HepG2 (cell line): ENCODE measurements around the gene TRAPPC5. TPM values are rescaled to one million over a fixed set of nuclear protein-coding genes. Genes with fewer than 3 reads are reported as not detected.

Experiments
- ATAC-seq: fragments of 200-7000 bp; cut with Tn5 transposase; 3 replicates; pipeline ENCODE4 v1.9.1; 2020; ENCODE audit warnings: mild to moderate bottlenecking, moderate library complexity
- BruUV-seq: library from RNA; stranded (reverse); fragments of 400-500 nt; replicated peaks from 2 replicates; lab custom pipeline; 2021; lab: Mats Ljungman, UMichigan
- CTCF ChIA-PET: fragments of 300-600 bp; formaldehyde crosslinking; extraction: SDS; loops from one replicate; lab custom pipeline; 2021; ENCODE audit warnings: low total read pairs, inconsistent platforms, low intra/inter-chr PET ratio; lab: Yijun Ruan, JAX
- POLR2A ChIA-PET: fragments of 350-600 bp; sonication (Branson Sonifier 250); formaldehyde crosslinking; loops from one replicate; lab custom pipeline; 2020; ENCODE audit warnings: antibody characterized with exemption, inconsistent platforms; lab: Yijun Ruan, JAX
- DNase-seq: peaks from one replicate; pipeline ENCODE4 v3.0.0-alpha.2; 2015; ENCODE audit warnings: low spot score
- FAIRE-seq: peaks from 3 replicates; lab custom pipeline; 2011; peaks lifted over from hg19 to GRCh38; lab: Jason Lieb, UNC
- H2AFZ ChIP-seq: one replicate; pipeline ENCODE4 v1.6.1; 2011; ENCODE audit warnings: low read length, inconsistent platforms
- H3K27ac ChIP-seq: fragments of 300-600 bp; 3 replicates; pipeline ENCODE4 v1.8.0; 2011; ENCODE audit warnings: mixed run types, mild to moderate bottlenecking, mixed read lengths, low read length, inconsistent platforms; ENCODE audit not compliant: insufficient read depth; ENCODE audit errors: extremely low read length
- H3K27me3 ChIP-seq, 2 experiments: fragments of 200-600 bp in 1 of 2; 2 replicates in 1 of 2; 3 replicates in 1 of 2; pipeline versions ENCODE4 v1.6.0 to v1.8.0; 2011; ENCODE audit warnings: low read length in 2 of 2, mild to moderate bottlenecking in 2 of 2, moderate library complexity in 2 of 2, inconsistent platforms in 1 of 2; ENCODE audit not compliant: insufficient read depth in 2 of 2, control insufficient read depth in 1 of 2
- H3K36me3 ChIP-seq, 2 experiments: fragments of 200-600 bp in 1 of 2; replicated peaks in 1 of 2; 2 replicates in 1 of 2; 3 replicates in 1 of 2; pipeline versions ENCODE4 v1.5.1 to v1.8.0; 2011; ENCODE audit warnings: low read length in 2 of 2, inconsistent platforms in 1 of 2; ENCODE audit not compliant: insufficient read depth in 2 of 2, control insufficient read depth in 1 of 2
- H3K4me1 ChIP-seq: 2 replicates; pipeline ENCODE4 v1.5.1; 2012; ENCODE audit warnings: low read length, inconsistent platforms; ENCODE audit not compliant: insufficient read depth
- H3K4me2 ChIP-seq: 2 replicates; pipeline ENCODE4 v1.6.0; 2011; ENCODE audit warnings: low read depth, low read length, inconsistent platforms
- H3K4me3 ChIP-seq, 3 experiments: fragments of 200-600 bp in 1 of 3; sonication (generic), shearing (Covaris generic) in 1 of 3; replicated peaks in 1 of 3; 2 replicates each; pipeline ENCODE4 v1.5.1; 2011 to 2016; ENCODE audit warnings: low read length in 3 of 3, inconsistent platforms in 2 of 3, low read depth in 2 of 3, mild to moderate bottlenecking in 2 of 3, control low read depth in 1 of 3, mixed read lengths in 1 of 3; ENCODE audit not compliant: insufficient read depth in 1 of 3
- H3K79me2 ChIP-seq: one replicate; pipeline ENCODE4 v1.6.1; 2011; ENCODE audit warnings: low read length, inconsistent platforms; ENCODE audit not compliant: insufficient read depth
- H3K9ac ChIP-seq: 2 replicates; pipeline ENCODE4 v1.6.0; 2011; ENCODE audit warnings: mild to moderate bottlenecking, low read depth, low read length, inconsistent platforms; ENCODE audit not compliant: insufficient read depth
- H3K9me3 ChIP-seq: 2 replicates; pipeline ENCODE4 v1.5.1; 2012; ENCODE audit warnings: mild to moderate bottlenecking, low read length
- H4K20me1 ChIP-seq: 2 replicates; pipeline ENCODE4 v1.6.0; 2011; ENCODE audit warnings: inconsistent platforms, mild to moderate bottlenecking, low read length, moderate library complexity; ENCODE audit not compliant: insufficient read depth
- CEBPB ChIP-seq: IDR thresholded peaks from 2 replicates; pipeline ENCODE4 v1.6.1; 2011; ENCODE audit warnings: low read depth, low read length, improper control_type of control experiment, borderline replicate concordance
- CREB1 ChIP-seq, 2 experiments: fragments of 450-650 bp in 1 of 2; IDR thresholded peaks; 2 replicates each; pipeline ENCODE4 v1.6.1; 2016 to 2017; ENCODE audit warnings: control low read depth in 1 of 2, mild to moderate bottlenecking in 1 of 2, missing compliant biosample characterization in 1 of 2, missing genetic modification characterization in 1 of 2
- GATAD2A ChIP-seq: IDR thresholded peaks from 2 replicates; pipeline ENCODE4 v1.6.1; 2016
- NR2F1 ChIP-seq, 2 experiments: fragments of 450-650 bp in 1 of 2; formaldehyde crosslinking in 1 of 2; IDR thresholded peaks; 2 replicates each; pipeline versions ENCODE4 v1.5.0 to v1.6.1; 2016 to 2020; ENCODE audit warnings: mild to moderate bottlenecking in 1 of 2, missing compliant biosample characterization in 1 of 2, missing genetic modification reagents in 1 of 2, moderate library complexity in 1 of 2
- NR2F6 ChIP-seq, 2 experiments: IDR thresholded peaks; 2 replicates each; pipeline ENCODE4 v1.6.1; 2016; ENCODE audit warnings: antibody characterized with exemption in 1 of 2, mild to moderate bottlenecking in 1 of 2
- SUZ12 ChIP-seq: fragments of 150-350 bp; IDR thresholded peaks from 2 replicates; pipeline ENCODE4 v1.6.1; 2014; ENCODE audit warnings: low read depth, low read length
- ZMYM3 ChIP-seq: sonication (generic); formaldehyde crosslinking; IDR thresholded peaks from 2 replicates; pipeline ENCODE4 v1.5.1; 2020; ENCODE audit warnings: mild to moderate bottlenecking, missing genetic modification reagents
- WGBS: methylation state at CpG from one replicate; pipeline ENCODE4 v1.1.6; 2017; ENCODE audit warnings: low lambda C conversion rate; 5-methylcytosine and 5-hydroxymethylcytosine counted together
- in situ Hi-C: cut with HindIII; loops from 2 replicates; pipeline ENCODE4 v1.10.0; 2017; ENCODE audit warnings: low pct_unique_long_range_greater_than_20kb; ENCODE audit not compliant: extremely low pct_ligation_motif_present
- intact Hi-C: fragments of 100-400 bp; cut with micrococcal nuclease; formaldehyde crosslinking; loops from one replicate; pipeline ENCODE4 v1.10.0; 2022; ENCODE audit not compliant: unreplicated experiment
- polyA plus RNA-seq, 8 experiments: library from polyadenylated mRNA; depleted of rRNA in 3 of 8; stranded (reverse) in 7 of 8; unstranded in 1 of 8; fragments of >200 nt; fragmentation: Illumina TruSeq in 4 of 8; extraction: Trizol in 4 of 8; gene quantifications; 2 replicates each; pipeline versions ENCODE4 v1.2.1 to v1.2.3, GENCODE V29; 2011 to 2016; ENCODE audit warnings: low read depth in 4 of 8, missing spikeins in 1 of 8, mixed read lengths in 1 of 8; ENCODE audit not compliant: insufficient read depth in 1 of 8
- total RNA-seq, 5 experiments: library from RNA; depleted of rRNA; stranded (reverse); fragments of >200 nt; fragmentation: Illumina TruSeq; extraction: Trizol; gene quantifications; 2 replicates each; pipeline ENCODE4 v1.2.3, GENCODE V29; 2016; ENCODE audit warnings: low read depth in 1 of 5
- TF ChIP-seq, protein P1 (sequence below): sonication (generic); formaldehyde crosslinking; IDR thresholded peaks from 2 replicates; pipeline ENCODE4 v1.4.0; 2020; ENCODE audit warnings: missing genetic modification reagents, mild to moderate bottlenecking, borderline replicate concordance
- TF ChIP-seq, protein P2 (sequence below): sonication (generic); formaldehyde crosslinking; IDR thresholded peaks from 2 replicates; pipeline ENCODE4 v1.8.0; 2022; ENCODE audit warnings: missing genetic modification reagents, low read depth, mild to moderate bottlenecking, borderline replicate concordance
- TF ChIP-seq, protein P3 (sequence below), 2 experiments: fragments of 450-650 bp in 1 of 2; sonication (generic) in 1 of 2; formaldehyde crosslinking; IDR thresholded peaks; 2 replicates each; pipeline versions ENCODE4 v1.5.0 to v1.8.0; 2020 to 2022; ENCODE audit warnings: mild to moderate bottlenecking in 1 of 2, missing genetic modification reagents in 1 of 2
- TF ChIP-seq, protein P4 (sequence below): sonication (generic); formaldehyde crosslinking; IDR thresholded peaks from 2 replicates; pipeline ENCODE4 v1.5.0; 2020; ENCODE audit warnings: mild to moderate bottlenecking, missing genetic modification reagents

Gene TRAPPC5
- total and polyA plus RNA-seq, 2 of the 13 experiments (the other 11 are each of a cell fraction or from before 2014, with no cell fraction given) = 38.5 to 78.7 TPM

DNA sequence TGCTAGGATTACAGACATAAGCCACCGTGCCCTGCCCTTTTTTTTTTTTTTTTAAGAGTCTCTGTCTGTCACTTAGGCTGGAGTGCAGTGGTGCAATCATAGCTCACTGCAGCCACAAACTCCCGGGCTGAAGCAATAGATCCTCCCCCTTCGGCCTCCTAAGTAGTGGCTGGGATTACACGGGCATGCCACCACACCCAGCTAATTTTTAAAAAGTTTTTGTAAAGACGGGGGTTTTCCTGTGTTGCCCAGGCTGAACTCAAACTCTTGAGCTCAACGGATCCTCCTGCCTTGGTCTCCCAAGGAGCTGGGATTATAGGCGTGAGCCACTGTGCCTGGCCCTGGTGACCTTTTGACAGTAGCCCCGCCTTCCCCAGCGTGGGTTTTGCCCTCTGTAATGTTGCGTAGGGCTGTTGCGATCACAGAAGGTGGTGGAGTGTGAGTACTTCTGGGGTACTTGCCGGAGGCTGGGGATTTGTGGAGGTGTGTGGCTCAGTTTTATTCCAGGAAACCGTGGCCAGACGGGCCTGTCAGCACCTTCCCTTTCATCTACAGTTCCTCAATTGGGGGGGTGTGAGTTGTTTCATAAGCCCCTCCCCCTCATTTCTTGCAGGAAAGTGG is 23.4 kb upstream of the TRAPPC5 start:
- H3K79me2 ChIP-seq = no peaks in the 10 kb centered on the region
- no peak overlapping the region for H2AFZ ChIP-seq
- DNase-seq = no peak
- peak overlapping the region; percentile 28; the same call in 1 of the 2 replicates for H3K4me2 ChIP-seq
- TF ChIP-seq CEBPB = peak; percentile 50
- TF ChIP-seq NR2F1 (CRISPR knock-in tag; IDR thresholded peaks at IDR 0.05) = peak; percentile 44 to 49; a peak in 1 of 4 replicates
- 0 out of 2 replicates have a peak, but pooled peaks have one; percentile 7 for TF ChIP-seq ZMYM3 (CRISPR knock-in tag)
- peak; percentile 17; the same call in 1 of the 2 replicates for TF ChIP-seq GATAD2A (CRISPR knock-in tag)
- TF ChIP-seq SUZ12 = no peak
- peak; percentile 44; the same call in 1 of the 2 replicates for TF ChIP-seq NR2F6 (IDR thresholded peaks at IDR 0.05)
- no peak for TF ChIP-seq NR2F6 (CRISPR knock-in tag; IDR thresholded peaks at IDR 0.05)
- no peak for TF ChIP-seq CREB1 (IDR thresholded peaks at IDR 0.05)
- TF ChIP-seq CREB1 (CRISPR knock-in tag; IDR thresholded peaks at IDR 0.05) = no peak
- TF ChIP-seq, protein P1, sequence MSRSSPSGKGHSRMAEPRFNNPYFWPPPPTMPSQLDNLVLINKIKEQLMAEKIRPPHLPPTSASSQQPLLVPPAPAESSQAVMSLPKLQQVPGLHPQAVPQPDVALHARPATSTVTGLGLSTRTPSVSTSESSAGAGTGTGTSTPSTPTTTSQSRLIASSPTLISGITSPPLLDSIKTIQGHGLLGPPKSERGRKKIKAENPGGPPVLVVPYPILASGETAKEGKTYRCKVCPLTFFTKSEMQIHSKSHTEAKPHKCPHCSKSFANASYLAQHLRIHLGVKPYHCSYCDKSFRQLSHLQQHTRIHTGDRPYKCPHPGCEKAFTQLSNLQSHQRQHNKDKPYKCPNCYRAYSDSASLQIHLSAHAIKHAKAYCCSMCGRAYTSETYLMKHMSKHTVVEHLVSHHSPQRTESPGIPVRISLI (CRISPR knock-in tag) = peak; percentile 71; the same call in 1 of the 2 replicates
- TF ChIP-seq, protein P2, sequence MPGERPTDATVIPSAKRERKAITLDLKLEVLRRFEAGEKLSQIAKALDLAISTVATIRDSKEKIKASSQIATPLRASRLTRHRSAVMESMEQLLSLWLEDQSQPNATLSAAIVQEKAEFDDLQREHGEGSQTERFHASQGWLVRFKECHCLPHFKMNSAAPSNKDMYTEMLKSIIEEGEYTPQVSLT (CRISPR knock-in tag) = no peak
- TF ChIP-seq, protein P3, sequence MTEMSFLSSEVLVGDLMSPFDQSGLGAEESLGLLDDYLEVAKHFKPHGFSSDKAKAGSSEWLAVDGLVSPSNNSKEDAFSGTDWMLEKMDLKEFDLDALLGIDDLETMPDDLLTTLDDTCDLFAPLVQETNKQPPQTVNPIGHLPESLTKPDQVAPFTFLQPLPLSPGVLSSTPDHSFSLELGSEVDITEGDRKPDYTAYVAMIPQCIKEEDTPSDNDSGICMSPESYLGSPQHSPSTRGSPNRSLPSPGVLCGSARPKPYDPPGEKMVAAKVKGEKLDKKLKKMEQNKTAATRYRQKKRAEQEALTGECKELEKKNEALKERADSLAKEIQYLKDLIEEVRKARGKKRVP (CRISPR knock-in tag; IDR thresholded peaks at IDR 0.05) = no peak; a peak in 1 of 4 replicates
- TF ChIP-seq, protein P4, sequence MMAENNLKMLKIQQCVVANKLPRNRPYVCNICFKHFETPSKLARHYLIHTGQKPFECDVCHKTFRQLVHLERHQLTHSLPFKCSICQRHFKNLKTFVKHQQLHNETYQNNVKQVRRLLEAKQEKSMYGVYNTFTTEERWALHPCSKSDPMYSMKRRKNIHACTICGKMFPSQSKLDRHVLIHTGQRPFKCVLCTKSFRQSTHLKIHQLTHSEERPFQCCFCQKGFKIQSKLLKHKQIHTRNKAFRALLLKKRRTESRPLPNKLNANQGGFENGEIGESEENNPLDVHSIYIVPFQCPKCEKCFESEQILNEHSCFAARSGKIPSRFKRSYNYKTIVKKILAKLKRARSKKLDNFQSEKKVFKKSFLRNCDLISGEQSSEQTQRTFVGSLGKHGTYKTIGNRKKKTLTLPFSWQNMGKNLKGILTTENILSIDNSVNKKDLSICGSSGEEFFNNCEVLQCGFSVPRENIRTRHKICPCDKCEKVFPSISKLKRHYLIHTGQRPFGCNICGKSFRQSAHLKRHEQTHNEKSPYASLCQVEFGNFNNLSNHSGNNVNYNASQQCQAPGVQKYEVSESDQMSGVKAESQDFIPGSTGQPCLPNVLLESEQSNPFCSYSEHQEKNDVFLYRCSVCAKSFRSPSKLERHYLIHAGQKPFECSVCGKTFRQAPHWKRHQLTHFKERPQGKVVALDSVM (CRISPR knock-in tag) = peak; percentile 80
- no peaks in the 10 kb centered on the region; a peak in 1 of 5 replicates for H3K27me3 ChIP-seq
- WGBS = 2% methylated on average over 8 of the region's 14 CpGs
- H3K9ac ChIP-seq = no peak overlapping the region
- peak; percentile 48 for ATAC-seq
- ChIA-PET POLR2A (interaction anchor here (0.7 to 1.4 kb wide), 2 partner anchors 61 to 365 kb away, joined by 3 to 4 read pairs; partner anchors contain the start of gene CAMSAP3), CTCF (no interaction called here)
- H3K4me3 ChIP-seq = no peak overlapping the region
- in situ Hi-C loops = no loop called here
- no peaks in the 10 kb centered on the region for H3K9me3 ChIP-seq
- no peaks in the 10 kb centered on the region for H4K20me1 ChIP-seq
- H3K4me1 ChIP-seq = peaks cover 20% of the 10 kb centered on the region
- BruUV-seq = no TSS peak
- intact Hi-C loops = no loop called here
- no peaks in the 10 kb centered on the region for H3K36me3 ChIP-seq
- FAIRE-seq = no peak
- H3K27ac ChIP-seq = no peak overlapping the region
